ENCODE results near the gene FER.

The FER gene

GRCh38 chr5:109225716-109226625 lies 478.3 kb downstream of the FER start:
- Histone ChIP-seq H3K4me2 (ENCODE audit: low read length) (no peak overlapping the region), H3K79me2 (no peaks in the 10 kb centered on the region), H3K36me3 (ENCODE audit: control insufficient read depth, insufficient read depth, low read length) (no peaks in the 10 kb centered on the region), H3K4me3 (ENCODE audit: low read depth, low read length) (no peak overlapping the region), H3K9ac (no peak overlapping the region), H2AFZ (no peak overlapping the region), H3K27me3 (ENCODE audit: control insufficient read depth, insufficient read depth, low read length) (no peaks in the 10 kb centered on the region), H3K4me1 (no peaks in the 10 kb centered on the region), H3K27ac (no peak overlapping the region), H3K9me3 (ENCODE audit: control insufficient read depth, low read length) (no peaks in the 10 kb centered on the region)
- no peak for TF ChIP-seq CTCF (IDR thresholded peaks at IDR 0.05)

GRCh38 chr5:109230369-109230768 lies 482.7 kb downstream of the FER start:
- Histone ChIP-seq H2AFZ (no peak overlapping the region), H3K9ac (no peak overlapping the region), H3K4me1 (no peaks in the 10 kb centered on the region), H3K36me3 (ENCODE audit: control insufficient read depth, insufficient read depth, low read length) (no peaks in the 10 kb centered on the region), H3K9me3 (ENCODE audit: control insufficient read depth, low read length) (no peaks in the 10 kb centered on the region), H3K4me3 (ENCODE audit: low read depth, low read length) (no peak overlapping the region), H3K4me2 (ENCODE audit: low read length) (no peak overlapping the region), H3K79me2 (no peaks in the 10 kb centered on the region), H3K27ac (no peak overlapping the region), H3K27me3 (ENCODE audit: control insufficient read depth, insufficient read depth, low read length) (no peaks in the 10 kb centered on the region)
- no peak for TF ChIP-seq CTCF (IDR thresholded peaks at IDR 0.05)

DNA sequence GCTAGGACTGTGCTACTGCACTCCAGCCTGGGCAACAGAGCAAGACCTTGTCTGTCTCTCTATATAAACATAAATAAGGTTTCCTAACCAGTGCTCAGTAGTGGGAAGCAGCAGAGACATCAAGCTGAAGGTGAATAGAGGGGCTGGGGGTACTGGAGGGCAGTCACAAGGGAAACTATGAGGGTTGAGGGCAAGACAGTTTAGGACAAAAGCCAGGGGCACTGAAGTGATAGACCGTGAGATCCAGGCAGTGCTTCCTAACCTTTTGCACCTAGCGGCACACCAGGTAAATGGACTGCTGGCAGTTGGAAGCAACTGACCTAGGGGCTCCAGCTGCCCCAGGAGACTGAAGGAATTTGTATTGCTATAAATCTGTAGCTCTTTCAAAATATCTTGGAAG lies 483.6 kb downstream of the FER start:
- Histone ChIP-seq H2AFZ (no peak overlapping the region), H3K9me3 (ENCODE audit: control insufficient read depth, low read length) (no peaks in the 10 kb centered on the region), H3K4me2 (ENCODE audit: low read length) (no peak overlapping the region), H3K4me3 (ENCODE audit: low read depth, low read length) (no peak overlapping the region), H3K36me3 (ENCODE audit: control insufficient read depth, insufficient read depth, low read length) (no peaks in the 10 kb centered on the region), H3K4me1 (no peaks in the 10 kb centered on the region), H3K27ac (no peak overlapping the region), H3K27me3 (ENCODE audit: control insufficient read depth, insufficient read depth, low read length) (no peaks in the 10 kb centered on the region), H3K9ac (no peak overlapping the region), H3K79me2 (no peaks in the 10 kb centered on the region)
- TF ChIP-seq CTCF (IDR thresholded peaks at IDR 0.05), result no peak

- no peaks in the 10 kb centered on the region for H3K79me2 ChIP-seq
- no peak overlapping the region for H3K9ac ChIP-seq
- H3K4me3 ChIP-seq (ENCODE audit: low read depth, low read length), result no peak overlapping the region
- H3K9me3 ChIP-seq (ENCODE audit: control insufficient read depth, low read length), result no peaks in the 10 kb centered on the region
- H3K27me3 ChIP-seq (ENCODE audit: control insufficient read depth, insufficient read depth, low read length), result no peaks in the 10 kb centered on the region
- no peak for TF ChIP-seq CTCF (IDR thresholded peaks at IDR 0.05)
- H2AFZ ChIP-seq, result no peak overlapping the region
- no peaks in the 10 kb centered on the region for H3K36me3 ChIP-seq (ENCODE audit: control insufficient read depth, insufficient read depth, low read length)
- H3K27ac ChIP-seq, result no peak overlapping the region
- no peaks in the 10 kb centered on the region for H3K4me1 ChIP-seq
- H3K4me2 ChIP-seq (ENCODE audit: low read length), result no peak overlapping the region
These were observed 486.7 kb downstream of the FER start for GRCh38 chr5:109234381-109234780.

- no peaks in the 10 kb centered on the region for H3K36me3 ChIP-seq (ENCODE audit: control insufficient read depth, insufficient read depth, low read length)
- no peaks in the 10 kb centered on the region for H3K27me3 ChIP-seq (ENCODE audit: control insufficient read depth, insufficient read depth, low read length)
- H3K9ac ChIP-seq, result no peak overlapping the region
- no peak overlapping the region for H3K27ac ChIP-seq
- H3K4me3 ChIP-seq (ENCODE audit: low read depth, low read length), result no peak overlapping the region
- no peaks in the 10 kb centered on the region for H3K79me2 ChIP-seq
- H2AFZ ChIP-seq, result no peak overlapping the region
- H3K9me3 ChIP-seq (ENCODE audit: control insufficient read depth, low read length), result no peaks in the 10 kb centered on the region
- no peak for TF ChIP-seq CTCF (IDR thresholded peaks at IDR 0.05)
- no peaks in the 10 kb centered on the region for H3K4me1 ChIP-seq
- H3K4me2 ChIP-seq (ENCODE audit: low read length), result no peak overlapping the region
These were observed 491.8 kb downstream of the FER start for GRCh38 chr5:109239456-109239855.

Data from parathyroid adenoma (tissue), 2 donors.